H1 (cell line): Measurements from ENCODE around the gene SLC17A5. TPM values are rescaled to one million over a fixed set of nuclear protein-coding genes. Genes with fewer than 3 reads are reported as not detected.

Experiments used
- ASH2L ChIP-seq: fragments of 200-600, 300-600 bp; sonication (generic); IDR thresholded peaks from one replicate; pipeline ENCODE4 v1.7.1; 2017; ENCODE audit warnings: low read length
- GABPA ChIP-seq: IDR thresholded peaks from 2 replicates; pipeline ENCODE4 v1.6.1; 2011; ENCODE audit warnings: mild to moderate bottlenecking, low read length, moderate library complexity, borderline replicate concordance; ENCODE audit not compliant: insufficient read depth
- GTF2F1 ChIP-seq: IDR thresholded peaks from 2 replicates; pipeline ENCODE4 v1.6.1; 2012; ENCODE audit warnings: low read depth, low read length, improper control_type of control experiment, borderline replicate concordance
- KDM4A ChIP-seq: IDR thresholded peaks from one replicate; pipeline ENCODE4 v1.7.1; 2012; ENCODE audit warnings: low read depth, mild to moderate bottlenecking, moderate library complexity, low read length, inconsistent platforms; ENCODE audit not compliant: severe bottlenecking
- TEAD4 ChIP-seq: IDR thresholded peaks from 2 replicates; pipeline ENCODE4 v1.6.1; 2012; ENCODE audit warnings: low read depth, low read length, inconsistent platforms, mixed read lengths
- polyA plus RNA-seq, 7 experiments: library from polyadenylated mRNA; depleted of rRNA in 3 of 7; stranded (reverse) in 5 of 7; unstranded in 2 of 7; fragments of >200 nt in 5 of 7; fragments of 200-250 nt in 2 of 7; gene quantifications; 1 replicate in 5 of 7; 2 replicates in 1 of 7; 4 replicates in 1 of 7; pipeline versions ENCODE4 v1.2.1 to v1.2.3, GENCODE V29; 2011 to 2013; ENCODE audit warnings: missing spikeins in 2 of 7, mixed read lengths in 2 of 7
- total RNA-seq: library from RNA; stranded (reverse); fragmentation: NEBNext Ultra II Directional; extraction: Animal tissue kit (Norgen Biotek cat#: 25700); gene quantifications from 2 replicates; pipeline ENCODE4 v1.2.1, GENCODE V29; 2021
- TF ChIP-seq, protein P1 (sequence below): IDR thresholded peaks from 2 replicates; pipeline ENCODE4 v1.6.1; 2011; ENCODE audit warnings: low read length, improper control_type of control experiment

The SLC17A5 gene
- total and polyA plus RNA-seq, 2 of the 8 experiments (the other 6 are each of a cell fraction or from before 2014, with no cell fraction given) = 11.0 to 11.9 TPM

DNA sequence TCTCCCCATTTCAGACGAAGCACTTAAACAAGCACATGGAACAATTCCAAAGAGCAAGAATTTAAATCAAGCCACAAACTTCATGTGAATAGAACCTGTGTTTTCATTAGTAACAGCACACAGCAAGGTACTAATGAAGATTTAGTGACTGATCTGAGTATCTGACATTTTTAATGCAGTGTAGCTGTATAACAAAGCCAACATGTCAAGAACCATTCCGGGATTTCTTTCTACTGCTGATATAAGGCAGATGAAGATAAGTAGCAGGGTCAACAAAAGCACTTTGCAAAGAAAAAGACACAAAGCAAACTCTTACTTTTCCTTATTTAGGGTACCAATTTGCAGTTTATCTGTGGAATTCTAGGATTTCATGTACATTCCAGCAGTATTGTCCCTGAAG, 11.3 kb downstream of the SLC17A5 start (continued):
- TF ChIP-seq GABPA (no peak), TEAD4 (no peak), KDM4A (no peak), ASH2L (no peak), GTF2F1 (no peak)
- TF ChIP-seq, protein P1, sequence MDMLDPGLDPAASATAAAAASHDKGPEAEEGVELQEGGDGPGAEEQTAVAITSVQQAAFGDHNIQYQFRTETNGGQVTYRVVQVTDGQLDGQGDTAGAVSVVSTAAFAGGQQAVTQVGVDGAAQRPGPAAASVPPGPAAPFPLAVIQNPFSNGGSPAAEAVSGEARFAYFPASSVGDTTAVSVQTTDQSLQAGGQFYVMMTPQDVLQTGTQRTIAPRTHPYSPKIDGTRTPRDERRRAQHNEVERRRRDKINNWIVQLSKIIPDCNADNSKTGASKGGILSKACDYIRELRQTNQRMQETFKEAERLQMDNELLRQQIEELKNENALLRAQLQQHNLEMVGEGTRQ = no peak
